Esophagus mucosa (tissue), 1 donor: ENCODE results near the gene RPL18A. TPM values are rescaled to one million over a fixed set of nuclear protein-coding genes. Genes with fewer than 3 reads are reported as not detected.
A peak's percentile ranks its signal among the peaks of the same experiment; 100 is the strongest.

Experiments
- ATAC-seq: fragments of 200-7000 bp; cut with Tn5 transposase; one replicate; pipeline ENCODE4 v1.9.1; 2020
- total RNA-seq: library from RNA; stranded (reverse); gene quantifications from one replicate; pipeline ENCODE4 v1.2.4, GENCODE V29; 2023
- donor health status: DM: yes; HTN: yes; CAD: no.

The RPL18A gene
- total RNA-seq, 1 donor from 2014 or later, result 2,571 TPM

- peak; percentile 70 for ATAC-seq
Observed at GRCh38 chr19:17841810-17842662, 17.7 kb upstream of the RPL18A start.

GRCh38 chr19:17842663-17843291 lies 16.9 kb upstream of the RPL18A start:
- ATAC-seq, result peak; percentile 2

GRCh38 chr19:17843292-17843827 lies 16.4 kb upstream of the RPL18A start:
- ATAC-seq, result no peak

- no peak for ATAC-seq
Observed at GRCh38 chr19:17843908-17844490, 15.7 kb upstream of the RPL18A start.

- no peak for ATAC-seq
Observed at GRCh38 chr19:17846146-17846545, 13.6 kb upstream of the RPL18A start.

- ATAC-seq, result peak; percentile 36
Observed at GRCh38 chr19:17847538-17848366, 12.0 kb upstream of the RPL18A start, which contains the start of gene JAK3. JAK3 (minus strand) TSS chr19:17847982; CDS start chr19:17844417, 3,565 bp downstream.

- peak; percentile 51 for ATAC-seq
Observed at GRCh38 chr19:17848595-17849292, 11.0 kb upstream of the RPL18A start.

- ATAC-seq, result no peak
Observed at GRCh38 chr19:17854061-17854460, 5.6 kb upstream of the RPL18A start.

GRCh38 chr19:17855280-17856152 lies 4.2 kb upstream of the RPL18A start:
- peak; percentile 69 for ATAC-seq

GRCh38 chr19:17860331-17860992 lies 752 bp downstream of the RPL18A start:
- no peak for ATAC-seq

- no peak for ATAC-seq
Observed at GRCh38 chr19:17860993-17861360, 1.3 kb downstream of the RPL18A start.

GRCh38 chr19:17861542-17862402 lies 2.1 kb downstream of the RPL18A start:
- ATAC-seq, result no peak

GRCh38 chr19:17862711-17863519 lies 3.2 kb downstream of the RPL18A start:
- ATAC-seq, result no peak

- ATAC-seq, result no peak
Observed at GRCh38 chr19:17863520-17864182, 3.9 kb downstream of the RPL18A start.

- peak; percentile 77 for ATAC-seq
Observed at GRCh38 chr19:17865364-17866311, 5.9 kb downstream of the RPL18A start.

GRCh38 chr19:17866312-17866963 lies 6.7 kb downstream of the RPL18A start:
- no peak for ATAC-seq
